K562 (cell line): Measurements from ENCODE around the gene SHISA5. TPM values are rescaled to one million over a fixed set of nuclear protein-coding genes. Genes with fewer than 3 reads are reported as not detected.

Source experiments
- ATAC-seq: fragments of 200-7000 bp; cut with Tn5 transposase; 3 replicates; pipeline ENCODE4 v1.9.1; 2020; ENCODE audit warnings: moderate library complexity
- BruUV-seq: library from RNA; stranded (reverse); fragments of 400-500 nt; replicated peaks from 2 replicates; lab custom pipeline; 2021; lab: Mats Ljungman, UMichigan
- CTCF ChIA-PET: fragments of 300-600 bp; formaldehyde crosslinking; extraction: SDS; loops from one replicate; lab custom pipeline; 2021; ENCODE audit warnings: low intra/inter-chr PET ratio; lab: Yijun Ruan, JAX
- POLR2A ChIA-PET: fragments of 300-600, 350-650 bp; sonication (Branson Sonifier 250); formaldehyde crosslinking; extraction: SDS; loops from one replicate; lab custom pipeline; 2021; ENCODE audit warnings: antibody characterized with exemption, inconsistent platforms; lab: Yijun Ruan, JAX
- DNase-seq, 4 experiments: peaks; one replicate each; pipeline versions ENCODE4 v3.0.0 to v3.0.0-alpha.2; 2011 to 2018; ENCODE audit warnings: low spot score in 3 of 4, mixed read lengths in 3 of 4; ENCODE audit errors: extremely low read depth in 1 of 4
- FAIRE-seq: peaks from 2 replicates; lab custom pipeline; 2011; peaks lifted over from hg19 to GRCh38; lab: Jason Lieb, UNC
- H2AFZ ChIP-seq: 2 replicates; pipeline ENCODE4 v1.6.0; 2011; ENCODE audit warnings: low read depth, low read length, control low read depth, inconsistent platforms
- H3K27ac ChIP-seq: fragments of 200-600 bp; 3 replicates; pipeline ENCODE4 v1.8.0; 2011; ENCODE audit warnings: low read depth, mild to moderate bottlenecking, control low read depth, inconsistent platforms, low read length, moderate library complexity, mixed read lengths; ENCODE audit errors: extremely low read depth
- H3K27me3 ChIP-seq, 2 experiments: fragments of 300-600 bp in 1 of 2; 2 replicates in 1 of 2; 3 replicates in 1 of 2; pipeline versions ENCODE4 v1.6.0 to v1.8.0; 2011; ENCODE audit warnings: inconsistent platforms in 2 of 2, low read length in 2 of 2, mild to moderate bottlenecking in 1 of 2, mixed read lengths in 1 of 2, moderate library complexity in 1 of 2; ENCODE audit not compliant: control insufficient read depth in 2 of 2, insufficient read depth in 2 of 2
- H3K36me3 ChIP-seq: fragments of 300-600 bp; 3 replicates; pipeline ENCODE4 v1.8.0; 2011; ENCODE audit warnings: mild to moderate bottlenecking, low read length, inconsistent platforms; ENCODE audit not compliant: control insufficient read depth, insufficient read depth
- H3K4me1 ChIP-seq, 2 experiments: fragments of 200-600 bp in 1 of 2; replicated peaks in 1 of 2; 2 replicates in 1 of 2; 3 replicates in 1 of 2; pipeline versions ENCODE4 v1.5.1 to v1.8.0; 2011; ENCODE audit warnings: inconsistent platforms in 2 of 2, low read length in 2 of 2, mild to moderate bottlenecking in 1 of 2, mixed read lengths in 1 of 2, moderate library complexity in 1 of 2; ENCODE audit not compliant: control insufficient read depth in 2 of 2, insufficient read depth in 2 of 2
- H3K4me2 ChIP-seq: 2 replicates; pipeline ENCODE4 v1.6.1; 2011; ENCODE audit warnings: low read length, control low read depth, inconsistent platforms, mixed read lengths; ENCODE audit not compliant: insufficient read depth
- H3K4me3 ChIP-seq: fragments of 200-600 bp; sonication (generic), shearing (Covaris generic); 2 replicates; pipeline ENCODE4 v1.5.1; 2016; ENCODE audit warnings: control low read depth, inconsistent platforms
- H3K79me2 ChIP-seq: fragments of 200-600 bp; 3 replicates; pipeline ENCODE4 v1.8.0; 2011; ENCODE audit warnings: low read length, inconsistent platforms; ENCODE audit not compliant: control insufficient read depth, insufficient read depth
- H3K9ac ChIP-seq, 2 experiments: 2 replicates each; pipeline versions ENCODE4 v1.6.0 to v1.6.1; 2011; ENCODE audit warnings: low read depth in 2 of 2, low read length in 2 of 2, control low read depth in 1 of 2, inconsistent platforms in 1 of 2, mild to moderate bottlenecking in 1 of 2, mixed read lengths in 1 of 2; ENCODE audit not compliant: insufficient read depth in 1 of 2
- H3K9me1 ChIP-seq: one replicate; pipeline ENCODE4 v1.6.0; 2011; ENCODE audit warnings: inconsistent platforms, mild to moderate bottlenecking, low read length, moderate library complexity; ENCODE audit not compliant: control insufficient read depth, insufficient read depth
- H3K9me3 ChIP-seq: replicated peaks from 2 replicates; pipeline ENCODE4 v1.5.1; 2011; ENCODE audit warnings: low read depth, low read length, inconsistent platforms; ENCODE audit not compliant: control insufficient read depth, insufficient read depth
- H4K20me1 ChIP-seq: replicated peaks from 2 replicates; pipeline ENCODE4 v1.6.1; 2011; ENCODE audit warnings: low read length, inconsistent platforms, mixed read lengths; ENCODE audit not compliant: control insufficient read depth, insufficient read depth
- CTCF ChIP-seq, 3 experiments: IDR thresholded peaks in 2 of 3; conservative IDR thresholded peaks in 1 of 3; 2 replicates each; pipeline ENCODE4 v1.5.1; 2011 to 2012; ENCODE audit warnings: low read length in 3 of 3, mild to moderate bottlenecking in 3 of 3, control low read depth in 2 of 3, improper control_type of control experiment in 1 of 3, inconsistent platforms in 1 of 3, low read depth in 1 of 3, mixed read lengths in 1 of 3, moderate library complexity in 1 of 3; ENCODE audit not compliant: insufficient read depth in 2 of 3
- SIN3A ChIP-seq, 2 experiments: fragments of 150-350 bp in 1 of 2; IDR thresholded peaks; 2 replicates each; pipeline ENCODE4 v1.6.1; 2011 to 2016; ENCODE audit warnings: borderline replicate concordance in 2 of 2, low read depth in 2 of 2, low read length in 2 of 2, mild to moderate bottlenecking in 2 of 2, moderate library complexity in 2 of 2; ENCODE audit not compliant: control insufficient read depth in 1 of 2
- TAF7 ChIP-seq: fragments of 450-650 bp; IDR thresholded peaks from 2 replicates; pipeline ENCODE4 v1.6.1; 2016; ENCODE audit warnings: missing genetic modification characterization, missing compliant biosample characterization
- WGBS: fragments of 100-300 bp; shearing (Covaris generic); methylation state at CpG from one replicate; pipeline ENCODE4 v1.1.6; 2016; ENCODE audit warnings: low coverage, mixed read lengths; ENCODE audit not compliant: insufficient coverage; ENCODE audit errors: missing lambda C conversion rate; 5-methylcytosine and 5-hydroxymethylcytosine counted together
- in situ Hi-C: fragments of 300-500 bp; cut with MboI; formaldehyde crosslinking; loops from 4 replicates; pipeline ENCODE4 v1.15.0; 2018; ENCODE audit warnings: inconsistent platforms, mixed read lengths
- intact Hi-C: fragments of 100-400 bp; cut with micrococcal nuclease; formaldehyde crosslinking; loops from 2 replicates; pipeline ENCODE4 v1.14.2; 2022
- polyA plus RNA-seq, 8 experiments: library from polyadenylated mRNA; depleted of rRNA in 4 of 8; stranded (reverse) in 5 of 8; unstranded in 3 of 8; fragments of >200 nt; fragmentation: Nextera tagmentation in 2 of 8; fragmentation: Illumina TruSeq in 1 of 8; extraction: Ambion mirVana in 2 of 8; extraction: Trizol in 1 of 8; gene quantifications; 2 replicates each; pipeline versions ENCODE4 v1.2.1 to v1.2.3, GENCODE V29; 2011 to 2014; ENCODE audit warnings: inconsistent platforms in 1 of 8, missing spikeins in 1 of 8
- total RNA-seq, 7 experiments: library from RNA; depleted of rRNA in 6 of 7; stranded (reverse); fragments of >200 nt in 6 of 7; fragmentation: Illumina TruSeq in 2 of 7; extraction: Trizol in 2 of 7; gene quantifications; 2 replicates each; pipeline versions ENCODE4 v1.2.1 to v1.2.3, GENCODE V29; 2011 to 2021; ENCODE audit warnings: low replicate concordance in 1 of 7

Gene SHISA5
- total and polyA plus RNA-seq, 9 of the 15 experiments (the other 6 are each of a cell fraction or from before 2014, with no cell fraction given) = 8.4 to 85.8 (median 56.1) TPM

DNA sequence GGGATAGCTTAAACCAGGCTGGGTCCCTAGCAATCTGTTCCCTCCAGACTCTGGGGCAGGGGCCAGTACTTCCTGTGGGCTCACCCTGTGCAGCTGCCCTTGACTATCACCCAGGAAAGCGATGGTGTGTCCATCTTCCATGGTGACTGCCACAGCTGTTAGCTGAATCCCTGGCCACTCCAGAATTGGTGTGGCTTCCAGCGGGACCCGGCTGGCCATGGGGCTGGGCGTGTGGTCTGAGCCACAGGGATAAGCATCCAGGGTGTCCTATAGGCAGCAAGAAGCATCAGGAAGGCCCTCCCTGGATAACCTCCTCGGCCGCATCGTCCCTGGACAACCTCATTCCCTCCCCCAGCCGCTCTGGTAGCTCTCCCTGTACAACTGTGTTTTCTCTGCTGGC is 81.3 kb downstream of the SHISA5 start:
- intact Hi-C loops (no loop called here), in situ Hi-C loops (no loop called here)
- no peaks in the 10 kb centered on the region for H3K27me3 ChIP-seq
- BruUV-seq = no TSS peak
- no peak overlapping the region for H3K4me2 ChIP-seq
- no peak overlapping the region for H3K27ac ChIP-seq
- no peaks in the 10 kb centered on the region for H4K20me1 ChIP-seq
- FAIRE-seq = no peak
- no peaks in the 10 kb centered on the region for H3K9me1 ChIP-seq
- H3K9ac ChIP-seq = 0 out of 4 replicates have a peak overlapping the region, but pooled peaks of 1 of the 2 experiments have one; percentile 17
- H3K36me3 ChIP-seq = no peaks in the 10 kb centered on the region
- 18% methylated on average over 3 of the region's 8 CpGs for WGBS
- no peak for ATAC-seq
- H2AFZ ChIP-seq = no peak overlapping the region
- ChIA-PET CTCF (no interaction called here), POLR2A (interaction anchor here (0.6 to 1.4 kb wide), 5 partner anchors 10 to 187 kb away, joined by 3 to 4 read pairs (median 4); partner anchors contain the start of gene UQCRC1)
- DNase-seq = no peak
- H3K4me1 ChIP-seq = peaks cover 0 to 29% of the 10 kb centered on the region in 2 experiments; a peak in 2 of 5 replicates
- H3K9me3 ChIP-seq = no peaks in the 10 kb centered on the region
- no peak for TF ChIP-seq TAF7
- H3K79me2 ChIP-seq = no peaks in the 10 kb centered on the region
- no peak overlapping the region for H3K4me3 ChIP-seq

DNA sequence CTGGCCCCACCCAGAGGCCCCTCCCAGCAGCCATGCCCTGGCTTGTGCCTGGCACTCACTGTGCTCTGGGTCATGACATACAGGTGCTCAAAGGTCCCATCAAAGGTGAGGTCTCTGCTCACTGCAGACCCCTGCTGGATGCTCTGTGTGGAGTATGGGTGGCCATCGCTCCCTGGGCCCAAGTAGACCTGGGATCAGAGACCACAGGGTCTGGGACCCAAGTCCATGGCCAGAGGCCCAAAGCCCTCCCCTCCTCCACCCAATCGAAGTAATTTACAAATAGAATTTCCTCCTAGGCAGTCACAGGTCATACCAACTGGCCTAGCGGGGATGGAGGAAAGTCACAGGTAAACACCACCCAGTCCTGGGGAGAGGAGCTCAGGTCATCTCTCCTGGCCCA is 81.7 kb downstream of the SHISA5 start:
- no peak overlapping the region for H3K9ac ChIP-seq
- BruUV-seq = no TSS peak
- ChIA-PET CTCF (no interaction called here), POLR2A (interaction anchor here (0.6 to 1.0 kb wide), 3 partner anchors 10 to 187 kb away, joined by 3 to 4 read pairs (median 4); partner anchors contain the start of gene UQCRC1)
- no peaks in the 10 kb centered on the region for H3K27me3 ChIP-seq
- TF ChIP-seq SIN3A (IDR thresholded peaks at IDR 0.05; ENCODE audit: borderline replicate concordance in 2 of 2, control insufficient read depth in 1 of 2, low read depth in 2 of 2, low read length in 2 of 2) (no peak), CTCF (IDR thresholded peaks at IDR 0.05 in 2 of 3, conservative IDR thresholded peaks at IDR 0.05 in 1 of 3; ENCODE audit: insufficient read depth in 2 of 3, low read depth in 1 of 3, low read length in 3 of 3) (peak in 1 of 3 experiments; percentile 6; a peak in 1 of 6 replicates)
- H4K20me1 ChIP-seq = no peaks in the 10 kb centered on the region
- no peak overlapping the region for H3K27ac ChIP-seq
- H3K4me1 ChIP-seq = peaks cover 0 to 27% of the 10 kb centered on the region in 2 experiments; a peak in 2 of 5 replicates
- FAIRE-seq (no peak), ATAC-seq (no peak), DNase-seq (no peak)
- no peaks in the 10 kb centered on the region for H3K9me1 ChIP-seq
- no peaks in the 10 kb centered on the region for H3K79me2 ChIP-seq
- no peak overlapping the region for H2AFZ ChIP-seq
- no peaks in the 10 kb centered on the region for H3K9me3 ChIP-seq
- WGBS = 77% methylated on average over 3 of the region's 3 CpGs
- no peaks in the 10 kb centered on the region for H3K36me3 ChIP-seq
- intact Hi-C loops = no loop called here
- in situ Hi-C loops = no loop called here
- H3K4me3 ChIP-seq = no peak overlapping the region
- H3K4me2 ChIP-seq = no peak overlapping the region
